H1 (cell line): ENCODE data around the gene RAB10. TPM values are rescaled to one million over a fixed set of nuclear protein-coding genes. Genes with fewer than 3 reads are reported as not detected.

Experiments used
- ATF2 ChIP-seq: IDR thresholded peaks from 2 replicates; pipeline ENCODE4 v1.6.1; 2012; ENCODE audit warnings: low read length, inconsistent platforms
- BACH1 ChIP-seq: IDR thresholded peaks from 2 replicates; pipeline ENCODE4 v1.6.1; 2012; ENCODE audit warnings: low read length, improper control_type of control experiment
- CTCF ChIP-seq, 3 experiments: IDR thresholded peaks; 1 replicate in 2 of 3; 2 replicates in 1 of 3; pipeline versions ENCODE4 v1.5.1 to v1.6.1; 2011; ENCODE audit warnings: low read length in 3 of 3, mild to moderate bottlenecking in 3 of 3, inconsistent platforms in 2 of 3, low read depth in 1 of 3, moderate library complexity in 1 of 3; ENCODE audit not compliant: insufficient read depth in 1 of 3; ENCODE audit errors: control extremely low read depth in 1 of 3
- KDM1A ChIP-seq: fragments of 200-600, 300-600 bp; sonication (generic); IDR thresholded peaks from 2 replicates; pipeline ENCODE4 v1.7.1; 2016; ENCODE audit warnings: mild to moderate bottlenecking, low read length, borderline replicate concordance
- MAX ChIP-seq: IDR thresholded peaks from 2 replicates; pipeline ENCODE4 v1.6.1; 2012; ENCODE audit warnings: inconsistent platforms
- PHF8 ChIP-seq: fragments of 200-600 bp; sonication (generic); conservative IDR thresholded peaks from 2 replicates; pipeline ENCODE4 v1.7.1; 2012; ENCODE audit warnings: low read depth, mild to moderate bottlenecking, inconsistent platforms, low read length, moderate library complexity
- RBBP5 ChIP-seq: IDR thresholded peaks from 2 replicates; pipeline ENCODE4 v1.7.1; 2012; ENCODE audit warnings: low read depth, mild to moderate bottlenecking, inconsistent platforms, low read length, moderate library complexity, borderline replicate concordance
- SAP30 ChIP-seq: fragments of 300-600 bp; sonication (generic); IDR thresholded peaks from 2 replicates; pipeline ENCODE4 v1.7.1; 2012; ENCODE audit warnings: low read length, moderate library complexity, mild to moderate bottlenecking, inconsistent platforms; ENCODE audit not compliant: insufficient read depth, insufficient replicate concordance
- SUZ12 ChIP-seq: fragments of 200-600 bp; sonication (generic); IDR thresholded peaks from 2 replicates; pipeline ENCODE4 v1.6.1; 2012; ENCODE audit warnings: mild to moderate bottlenecking, inconsistent platforms, low read length, moderate library complexity, mixed read lengths
- TAF1 ChIP-seq: IDR thresholded peaks from 2 replicates; pipeline ENCODE4 v1.6.1; 2011; ENCODE audit warnings: mild to moderate bottlenecking, low read depth, low read length
- TAF7 ChIP-seq: optimal IDR thresholded peaks from 2 replicates; pipeline ENCODE3; 2011; ENCODE audit warnings: low read depth, mild to moderate bottlenecking, inconsistent platforms, low read length, moderate library complexity, borderline replicate concordance
- YY1 ChIP-seq: IDR thresholded peaks from 2 replicates; pipeline ENCODE4 v1.6.1; 2011; ENCODE audit warnings: low read depth, mild to moderate bottlenecking, low read length
- polyA plus RNA-seq, 7 experiments: library from polyadenylated mRNA; depleted of rRNA in 3 of 7; stranded (reverse) in 5 of 7; unstranded in 2 of 7; fragments of >200 nt in 5 of 7; fragments of 200-250 nt in 2 of 7; gene quantifications; 1 replicate in 5 of 7; 2 replicates in 1 of 7; 4 replicates in 1 of 7; pipeline versions ENCODE4 v1.2.1 to v1.2.3, GENCODE V29; 2011 to 2013; ENCODE audit warnings: missing spikeins in 2 of 7, mixed read lengths in 2 of 7
- total RNA-seq: library from RNA; stranded (reverse); fragmentation: NEBNext Ultra II Directional; extraction: Animal tissue kit (Norgen Biotek cat#: 25700); gene quantifications from 2 replicates; pipeline ENCODE4 v1.2.1, GENCODE V29; 2021
- TF ChIP-seq, protein P1 (sequence below): IDR thresholded peaks from 2 replicates; pipeline ENCODE4 v1.6.1; 2011; ENCODE audit warnings: low read length, improper control_type of control experiment

RAB10 gene
- total and polyA plus RNA-seq, 2 of the 8 experiments (the other 6 are each of a cell fraction or from before 2014, with no cell fraction given), result 42.6 to 136 TPM

DNA sequence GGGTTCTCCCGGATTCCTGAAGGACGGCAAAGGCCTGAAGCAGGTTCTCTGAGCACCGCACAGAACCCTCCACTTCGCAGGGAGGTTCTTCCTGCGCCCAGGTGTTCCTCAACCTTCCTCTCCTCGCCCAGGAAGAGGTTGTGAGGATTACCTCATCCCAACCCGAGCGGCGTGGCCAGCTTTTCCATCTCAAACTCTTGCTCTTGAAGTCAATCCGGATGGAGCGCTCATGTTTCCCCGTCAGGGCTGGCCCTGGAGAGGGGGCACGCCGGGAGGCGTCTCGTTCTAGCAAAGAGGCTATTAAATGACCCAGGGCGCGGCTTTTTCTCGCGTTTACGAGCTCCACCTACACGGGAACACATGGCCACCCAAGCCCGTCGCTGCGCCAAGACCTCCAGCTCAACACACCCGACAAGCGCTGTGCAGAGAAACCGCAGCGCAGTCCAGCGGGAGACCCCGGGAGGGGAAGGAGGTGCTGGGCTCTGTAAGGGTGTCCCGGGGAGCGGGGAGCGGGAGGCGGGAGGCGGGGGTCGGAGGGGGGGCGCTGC is 540 bp upstream of the RAB10 start (continued):
- peak; percentile 72 for TF ChIP-seq TAF7
- TF ChIP-seq SAP30, result no peak
- no peak for TF ChIP-seq SUZ12
- TF ChIP-seq, protein P1, sequence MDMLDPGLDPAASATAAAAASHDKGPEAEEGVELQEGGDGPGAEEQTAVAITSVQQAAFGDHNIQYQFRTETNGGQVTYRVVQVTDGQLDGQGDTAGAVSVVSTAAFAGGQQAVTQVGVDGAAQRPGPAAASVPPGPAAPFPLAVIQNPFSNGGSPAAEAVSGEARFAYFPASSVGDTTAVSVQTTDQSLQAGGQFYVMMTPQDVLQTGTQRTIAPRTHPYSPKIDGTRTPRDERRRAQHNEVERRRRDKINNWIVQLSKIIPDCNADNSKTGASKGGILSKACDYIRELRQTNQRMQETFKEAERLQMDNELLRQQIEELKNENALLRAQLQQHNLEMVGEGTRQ, result no peak
- TF ChIP-seq YY1, result 0 out of 2 replicates have a peak, but pooled peaks have one; percentile 11
- peak; percentile 29; the same call in 1 of the 2 replicates for TF ChIP-seq MAX
- TF ChIP-seq CTCF (IDR thresholded peaks at IDR 0.05; ENCODE audit: control extremely low read depth in 1 of 3, insufficient read depth in 1 of 3, low read depth in 1 of 3, low read length in 3 of 3), result no peak
- TF ChIP-seq KDM1A, result 0 out of 2 replicates have a peak, but pooled peaks have one; percentile 35
- no peak for TF ChIP-seq BACH1
- TF ChIP-seq PHF8, result peak; percentile 67
- TF ChIP-seq TAF1, result peak; percentile 55
- TF ChIP-seq ATF2, result peak; percentile 52; the same call in 1 of the 2 replicates
- no peak for TF ChIP-seq RBBP5
